HUES6 (cell line): ENCODE data around the gene CHDH.

Source experiments
- H3K27ac ChIP-seq: 2 replicates; pipeline ENCODE4 v1.7.0; 2013; ENCODE audit warnings: low read depth, mild to moderate bottlenecking, low read length, inconsistent platforms
- H3K27me3 ChIP-seq: 2 replicates; pipeline ENCODE4 v1.6.1; 2013; ENCODE audit warnings: low read length; ENCODE audit not compliant: control insufficient read depth, insufficient read depth
- H3K36me3 ChIP-seq: 2 replicates; pipeline ENCODE4 v1.6.1; 2013; ENCODE audit warnings: low read length; ENCODE audit not compliant: control insufficient read depth, insufficient read depth
- H3K4me1 ChIP-seq: 2 replicates; pipeline ENCODE4 v1.6.1; 2013; ENCODE audit warnings: low read length; ENCODE audit not compliant: control insufficient read depth, insufficient read depth
- H3K4me3 ChIP-seq: 2 replicates; pipeline ENCODE4 v1.5.1; 2013; ENCODE audit warnings: low read depth, low read length
- H3K9ac ChIP-seq: one replicate; pipeline ENCODE4 v1.6.1; 2013; ENCODE audit warnings: mild to moderate bottlenecking, low read length
- H3K9me3 ChIP-seq: 2 replicates; pipeline ENCODE4 v1.6.1; 2013; ENCODE audit warnings: low read depth, low read length; ENCODE audit not compliant: control insufficient read depth, insufficient read depth

CHDH gene

DNA sequence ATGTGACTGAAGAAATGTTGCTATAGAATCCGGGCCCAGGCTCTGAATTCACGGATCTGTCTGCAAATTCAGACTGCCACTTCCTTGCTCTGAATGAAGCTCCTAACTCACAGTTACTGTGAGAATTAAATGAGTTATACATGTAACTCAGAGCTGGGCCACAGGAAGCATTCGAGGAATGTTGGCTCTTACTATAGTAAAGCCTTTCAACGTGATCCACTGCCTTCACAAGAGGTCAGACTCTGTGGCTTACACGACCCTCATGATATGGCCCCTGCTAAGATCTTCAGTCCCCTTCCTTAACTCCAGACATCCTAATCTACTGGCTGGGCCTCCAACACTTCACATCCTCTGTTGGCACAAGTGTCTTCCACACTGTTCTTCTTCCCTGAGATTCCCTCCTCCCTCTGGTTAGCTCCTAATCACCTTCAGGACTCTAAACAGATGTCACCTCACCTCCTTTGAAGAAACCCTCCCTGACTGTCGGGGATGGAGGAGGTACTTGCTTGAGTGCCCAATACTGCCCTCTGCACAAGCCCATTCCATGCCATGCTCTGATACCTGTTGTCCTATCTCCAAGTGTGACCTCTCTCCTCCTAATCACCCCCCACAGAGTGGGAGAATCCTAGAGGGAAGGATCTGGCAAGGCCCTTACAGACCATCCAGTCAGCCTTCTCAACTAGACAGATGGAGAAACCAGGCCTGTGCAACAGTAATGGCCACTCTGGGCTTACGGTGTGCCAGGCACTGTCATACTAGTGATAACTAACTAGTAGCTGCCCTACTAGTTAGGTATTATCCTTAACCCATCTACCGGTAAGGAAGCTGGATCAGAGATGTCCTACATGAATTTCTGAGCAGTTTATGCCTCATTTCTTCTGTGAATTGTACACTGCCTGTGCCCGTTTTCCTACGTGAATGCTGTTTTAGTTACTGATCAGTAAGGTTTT lies 34.5 kb upstream of the CHDH start:
- H3K9ac ChIP-seq = peak overlapping the region; percentile 87
- no peak overlapping the region for H3K27ac ChIP-seq
- H3K9me3 ChIP-seq = no peaks in the 10 kb centered on the region
- peak overlapping the region; percentile 80 for H3K4me3 ChIP-seq
- peaks cover 12% of the 10 kb centered on the region for H3K4me1 ChIP-seq
- H3K36me3 ChIP-seq = peaks cover 62% of the 10 kb centered on the region
- H3K27me3 ChIP-seq = no peaks in the 10 kb centered on the region

DNA sequence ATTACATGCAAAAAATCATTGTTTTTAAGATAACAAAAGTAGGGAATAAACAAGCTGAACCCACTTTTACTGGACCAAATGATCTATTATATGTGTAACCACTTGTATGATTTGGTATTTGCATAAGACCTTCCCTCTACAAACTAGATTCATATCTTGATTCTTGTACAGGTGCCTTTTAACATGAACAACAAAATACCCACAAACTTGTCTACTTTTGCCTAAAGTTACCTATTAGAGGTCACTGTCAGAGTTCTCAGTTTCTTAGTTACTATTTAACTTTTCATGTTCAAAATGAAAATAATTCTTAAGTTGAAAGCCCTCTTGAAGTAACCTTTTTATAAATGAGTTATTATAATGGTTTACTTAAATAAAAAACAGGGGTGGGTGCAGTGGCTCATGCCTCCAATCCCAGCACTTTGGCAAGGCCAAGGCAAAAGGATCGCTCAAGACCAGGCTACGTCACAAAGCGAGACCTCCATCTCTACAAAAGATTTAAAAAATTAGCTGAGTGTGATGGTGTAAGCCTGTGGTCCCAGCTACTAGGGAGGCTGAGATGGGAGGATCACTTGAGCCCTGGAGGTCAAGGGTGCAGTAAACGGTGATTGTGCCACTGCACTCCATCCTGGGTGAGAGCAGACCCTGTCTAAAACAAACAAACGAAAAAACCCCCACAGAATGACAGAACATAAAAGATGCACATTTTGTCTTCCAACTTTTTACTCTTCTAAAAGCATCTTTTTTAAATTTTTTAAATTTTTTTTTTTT lies 19.7 kb upstream of the CHDH start:
- H3K9me3 ChIP-seq = no peaks in the 10 kb centered on the region
- peaks cover 73% of the 10 kb centered on the region for H3K36me3 ChIP-seq
- no peaks in the 10 kb centered on the region for H3K4me1 ChIP-seq
- no peak overlapping the region for H3K4me3 ChIP-seq
- H3K27me3 ChIP-seq = no peaks in the 10 kb centered on the region
- H3K9ac ChIP-seq = no peak overlapping the region
- no peak overlapping the region for H3K27ac ChIP-seq

DNA sequence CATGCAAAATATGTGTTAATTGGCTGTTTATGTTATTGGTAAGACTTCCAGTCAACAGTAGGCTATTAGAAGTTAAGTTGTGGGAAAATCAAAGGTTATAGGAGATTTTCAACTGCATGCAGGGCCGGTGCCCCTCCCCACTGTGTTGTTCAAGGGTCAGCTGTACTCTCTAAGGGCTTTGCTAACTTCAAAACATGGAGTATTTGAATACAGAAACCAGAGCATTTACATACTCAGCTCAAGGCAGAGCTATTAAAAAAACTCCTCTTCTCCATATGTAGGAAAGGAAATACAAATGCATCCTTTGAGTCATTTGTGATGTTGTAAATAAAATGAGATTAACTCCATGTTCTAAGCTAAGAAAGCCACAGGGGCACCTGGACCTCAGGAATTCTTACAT lies 16.9 kb upstream of the CHDH start:
- no peaks in the 10 kb centered on the region for H3K4me1 ChIP-seq
- no peak overlapping the region for H3K4me3 ChIP-seq
- H3K27ac ChIP-seq = no peak overlapping the region
- H3K27me3 ChIP-seq = no peaks in the 10 kb centered on the region
- no peaks in the 10 kb centered on the region for H3K9me3 ChIP-seq
- peaks cover 64% of the 10 kb centered on the region for H3K36me3 ChIP-seq
- H3K9ac ChIP-seq = no peak overlapping the region

DNA sequence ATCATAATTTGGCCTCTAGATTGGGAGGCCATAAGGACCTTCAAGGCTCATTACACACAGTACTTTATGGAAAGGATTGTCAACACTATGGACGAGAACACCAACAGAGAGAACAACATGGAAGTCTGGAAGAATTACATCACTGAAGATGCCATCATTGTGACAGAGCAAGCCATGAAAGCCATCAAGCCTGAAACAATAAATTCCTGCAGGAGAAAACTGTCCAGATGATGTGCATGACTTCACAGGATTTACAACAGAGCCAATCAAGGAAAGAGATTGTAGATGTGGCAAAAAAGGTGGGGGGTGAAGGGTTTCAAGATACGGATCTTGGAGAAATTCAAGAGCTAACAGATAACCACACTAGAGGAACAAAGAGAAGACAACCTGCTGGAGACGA lies 16.0 kb upstream of the CHDH start:
- Histone ChIP-seq H3K4me3 (no peak overlapping the region), H3K27ac (no peak overlapping the region), H3K9ac (no peak overlapping the region), H3K9me3 (no peaks in the 10 kb centered on the region), H3K4me1 (no peaks in the 10 kb centered on the region), H3K27me3 (no peaks in the 10 kb centered on the region), H3K36me3 (peaks cover 55% of the 10 kb centered on the region)

DNA sequence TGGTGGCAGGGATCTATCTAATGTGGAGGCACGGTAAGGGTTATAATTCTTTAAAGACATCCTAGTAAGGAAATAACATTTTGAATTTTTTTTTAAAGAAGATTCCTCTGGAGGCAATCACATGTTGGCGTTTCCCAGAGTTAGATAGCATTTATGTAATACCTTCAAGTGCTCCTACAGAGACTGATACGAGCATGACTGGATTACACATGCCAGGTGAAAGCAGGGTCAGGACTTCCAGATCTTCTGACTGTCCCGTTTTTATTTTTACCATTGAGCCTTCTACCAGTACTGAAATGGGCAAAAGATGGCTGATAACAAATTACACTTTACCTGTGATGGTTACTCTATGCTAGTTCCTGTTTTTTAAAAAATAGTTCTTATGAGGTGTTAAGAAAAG lies 14.0 kb upstream of the CHDH start:
- no peak overlapping the region for H3K27ac ChIP-seq
- no peaks in the 10 kb centered on the region for H3K27me3 ChIP-seq
- H3K9ac ChIP-seq = no peak overlapping the region
- H3K4me1 ChIP-seq = no peaks in the 10 kb centered on the region
- no peak overlapping the region for H3K4me3 ChIP-seq
- H3K36me3 ChIP-seq = peaks cover 46% of the 10 kb centered on the region
- H3K9me3 ChIP-seq = no peaks in the 10 kb centered on the region

DNA sequence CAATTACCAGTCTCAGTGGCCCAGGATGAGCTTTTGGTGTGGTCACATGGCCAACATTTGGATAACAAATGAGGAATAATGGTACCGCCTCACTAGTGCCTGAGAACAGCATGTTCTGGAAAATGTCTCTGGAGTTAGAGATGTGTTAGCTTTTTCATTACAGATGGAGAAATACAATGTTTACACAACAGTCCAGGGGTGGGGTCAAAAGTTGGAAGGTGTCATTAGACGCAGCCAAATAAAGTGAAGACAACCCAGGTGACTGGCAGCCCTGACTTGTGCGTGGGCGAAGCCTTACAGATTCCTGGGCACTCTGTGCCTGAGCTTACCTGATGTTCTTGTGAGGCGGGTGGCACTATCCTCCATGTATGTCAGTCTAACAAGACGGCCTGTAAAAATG lies 13.0 kb upstream of the CHDH start:
- H3K27ac ChIP-seq = 0 out of 2 replicates have a peak overlapping the region, but pooled peaks have one; percentile 15
- no peak overlapping the region for H3K9ac ChIP-seq
- H3K36me3 ChIP-seq = peaks cover 36% of the 10 kb centered on the region
- H3K4me3 ChIP-seq = no peak overlapping the region
- H3K9me3 ChIP-seq = no peaks in the 10 kb centered on the region
- no peaks in the 10 kb centered on the region for H3K27me3 ChIP-seq
- no peaks in the 10 kb centered on the region for H3K4me1 ChIP-seq

DNA sequence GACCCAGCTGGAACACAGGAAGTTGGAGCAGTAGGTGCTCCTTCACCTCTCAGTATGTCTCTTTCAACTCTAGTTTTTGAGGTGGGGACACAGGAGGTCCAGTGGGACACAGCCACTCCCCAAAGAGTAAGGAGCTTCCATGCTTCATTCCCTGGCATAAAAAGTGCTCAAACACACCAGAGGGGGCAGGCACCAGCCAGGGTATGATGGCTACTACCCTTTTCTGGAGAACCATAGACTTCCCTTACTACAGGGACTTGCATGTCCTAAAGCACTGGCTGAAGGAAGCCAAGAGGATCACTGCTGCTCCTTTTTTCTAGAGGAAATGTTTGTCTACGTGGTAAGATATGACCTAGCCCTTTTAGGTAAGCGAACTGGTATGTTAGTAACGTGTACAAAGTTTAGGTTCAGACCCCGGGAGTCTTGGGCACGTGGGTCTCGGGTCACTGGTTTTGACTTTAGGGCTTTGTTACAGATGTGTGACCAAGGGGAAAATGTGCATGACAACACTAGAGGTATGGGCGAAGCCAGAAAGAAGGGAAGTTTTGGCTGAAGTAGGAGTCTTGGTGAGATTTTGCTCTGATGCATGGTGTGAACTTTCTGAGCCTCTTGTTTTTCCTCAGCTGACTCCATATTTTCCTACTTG lies 12.0 kb upstream of the CHDH start:
- no peak overlapping the region for H3K9ac ChIP-seq
- no peak overlapping the region for H3K4me3 ChIP-seq
- H3K27ac ChIP-seq = no peak overlapping the region
- H3K27me3 ChIP-seq = no peaks in the 10 kb centered on the region
- peaks cover 30% of the 10 kb centered on the region for H3K36me3 ChIP-seq
- H3K4me1 ChIP-seq = no peaks in the 10 kb centered on the region
- H3K9me3 ChIP-seq = no peaks in the 10 kb centered on the region

DNA sequence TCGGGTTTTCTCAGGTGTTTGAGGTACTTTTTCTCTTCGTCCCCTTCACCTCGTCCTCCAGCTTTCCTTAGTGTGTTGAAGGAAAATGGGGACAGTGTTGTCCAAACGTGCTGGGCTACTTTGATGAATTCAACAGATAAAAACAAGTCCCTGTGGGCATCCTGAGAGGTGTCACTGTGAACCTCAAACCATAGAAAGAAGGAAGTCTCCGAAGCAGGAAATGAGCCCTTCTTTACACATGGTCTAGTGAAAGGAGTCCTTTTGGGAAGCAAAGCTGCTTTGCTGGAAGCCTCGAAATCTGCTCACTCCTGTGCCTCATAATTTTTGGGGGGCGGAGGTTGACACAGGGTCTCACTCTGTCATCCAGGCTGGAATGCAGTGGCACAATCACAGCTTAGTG lies 10.7 kb upstream of the CHDH start:
- no peak overlapping the region for H3K27ac ChIP-seq
- no peak overlapping the region for H3K4me3 ChIP-seq
- no peaks in the 10 kb centered on the region for H3K4me1 ChIP-seq
- H3K27me3 ChIP-seq = no peaks in the 10 kb centered on the region
- peaks cover 19% of the 10 kb centered on the region for H3K36me3 ChIP-seq
- H3K9me3 ChIP-seq = no peaks in the 10 kb centered on the region
- no peak overlapping the region for H3K9ac ChIP-seq

DNA sequence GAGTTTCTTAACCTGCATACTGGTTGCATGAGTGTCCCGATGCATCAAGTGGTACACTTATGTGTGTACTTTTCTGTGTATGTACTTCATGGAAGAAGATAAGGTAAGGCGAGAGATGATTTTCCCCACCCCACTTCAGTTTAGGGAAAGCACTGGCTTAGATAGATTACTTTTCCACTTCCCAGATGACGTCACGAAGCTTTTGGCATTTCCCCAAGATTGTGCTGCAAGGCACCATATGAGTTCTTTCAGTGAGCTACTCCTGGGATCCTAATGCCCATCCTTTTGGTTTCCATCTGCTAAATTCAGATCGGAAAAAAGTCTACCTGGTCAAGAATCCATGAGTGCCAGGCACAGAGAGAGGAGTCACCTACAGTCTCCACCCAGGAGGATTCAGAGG lies 4.7 kb upstream of the CHDH start:
- Histone ChIP-seq H3K27me3 (peaks cover 27% of the 10 kb centered on the region), H3K4me3 (no peak overlapping the region), H3K27ac (no peak overlapping the region), H3K36me3 (no peaks in the 10 kb centered on the region), H3K9me3 (no peaks in the 10 kb centered on the region), H3K4me1 (peaks cover 3% of the 10 kb centered on the region; the same call in 1 of the 2 replicates), H3K9ac (no peak overlapping the region)

DNA sequence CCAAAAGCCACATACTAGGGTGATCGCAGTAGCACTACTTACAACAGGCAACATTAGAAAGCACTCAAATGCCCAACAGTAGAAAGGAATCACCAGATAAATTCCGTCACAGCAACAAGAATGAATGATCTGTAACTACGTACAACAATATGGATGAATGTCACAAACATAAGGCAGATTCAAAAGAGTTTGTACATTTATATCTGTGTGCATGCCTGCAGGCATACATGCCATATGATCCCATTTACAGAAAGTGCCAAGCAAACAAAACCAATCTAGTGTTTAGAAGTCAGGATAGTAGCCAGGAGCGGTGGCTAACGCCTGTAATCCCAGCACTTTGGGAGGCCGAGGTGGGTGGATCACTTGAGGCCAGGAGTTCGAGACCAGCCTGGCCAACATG lies 3.7 kb upstream of the CHDH start:
- H3K27me3 ChIP-seq = peaks cover 27% of the 10 kb centered on the region
- no peaks in the 10 kb centered on the region for H3K36me3 ChIP-seq
- H3K27ac ChIP-seq = no peak overlapping the region
- H3K9me3 ChIP-seq = no peaks in the 10 kb centered on the region
- peaks cover 9% of the 10 kb centered on the region for H3K4me1 ChIP-seq
- no peak overlapping the region for H3K4me3 ChIP-seq
- H3K9ac ChIP-seq = no peak overlapping the region

DNA sequence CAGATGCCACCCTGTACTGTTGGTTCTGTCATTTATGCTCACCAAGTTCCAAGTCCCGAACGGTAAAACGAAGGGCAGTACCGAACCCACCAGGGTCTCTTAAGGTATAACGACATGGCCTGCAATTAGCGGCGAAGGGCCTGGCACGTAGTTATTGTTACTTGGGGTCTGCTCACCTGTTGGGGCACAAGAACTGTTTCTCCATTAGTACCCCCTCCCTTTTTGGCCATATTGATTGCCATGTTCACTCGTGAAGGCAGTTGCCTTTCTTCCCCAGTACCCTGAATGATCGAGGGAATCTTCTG lies 584 bp upstream of the CHDH start:
- H3K9me3 ChIP-seq = no peaks in the 10 kb centered on the region
- H3K4me1 ChIP-seq = peaks cover 37% of the 10 kb centered on the region
- H3K27ac ChIP-seq = no peak overlapping the region
- peak overlapping the region; percentile 80 for H3K4me3 ChIP-seq
- no peaks in the 10 kb centered on the region for H3K36me3 ChIP-seq
- no peak overlapping the region for H3K9ac ChIP-seq
- H3K27me3 ChIP-seq = peaks cover 27% of the 10 kb centered on the region
